ENCODE results near the gene FNBP1. TPM values are rescaled to one million over a fixed set of nuclear protein-coding genes. Genes with fewer than 3 reads are reported as not detected.

The FNBP1 gene
- total RNA-seq, 1 experiment from 2014 or later = 36.5 TPM

GRCh38 chr9:129916707-129917106 is 126.3 kb downstream of the FNBP1 start:
- Histone ChIP-seq H3K56ac (ENCODE audit: insufficient read length, low read depth, low read length) (no peak overlapping the region), H4K20me1 (ENCODE audit: control insufficient read depth, insufficient read depth, insufficient read length) (no peaks in the 10 kb centered on the region), H3K14ac (ENCODE audit: insufficient read depth, low read length) (no peak overlapping the region), H2BK20ac (ENCODE audit: low read depth, low read length, poor library complexity, severe bottlenecking) (no peak overlapping the region), H3K4ac (ENCODE audit: low read depth, low read length) (no peak overlapping the region), H3K9ac (ENCODE audit: extremely low read depth, insufficient read length, low read length) (no peak overlapping the region), H3K23me2 (ENCODE audit: insufficient read length, low read depth, low read length, poor library complexity, severe bottlenecking) (no peaks in the 10 kb centered on the region), H3K79me1 (ENCODE audit: insufficient read depth, low read depth, low read length, poor library complexity, severe bottlenecking) (no peaks in the 10 kb centered on the region), H2BK12ac (ENCODE audit: insufficient read length, low read depth, low read length) (no peak overlapping the region), H2AFZ (ENCODE audit: low read length) (no peak overlapping the region), H3K4me2 (ENCODE audit: insufficient read depth, insufficient read length, low read length) (no peak overlapping the region), H4K5ac (ENCODE audit: insufficient read length, low read depth, low read length) (no peak overlapping the region), H3K9me3 (ENCODE audit: control insufficient read depth, low read depth, low read length) (no peaks in the 10 kb centered on the region), H3K23ac (ENCODE audit: insufficient read length, low read depth, low read length) (no peak overlapping the region), H4K8ac (replicated peaks; ENCODE audit: insufficient read length, low read depth, low read length) (no peak overlapping the region), H2BK5ac (ENCODE audit: insufficient read length, low read length) (no peak overlapping the region), H3K4me1 (ENCODE audit: insufficient read depth, low read length) (no peaks in the 10 kb centered on the region), H2AK5ac (ENCODE audit: insufficient read length, low read length) (no peak overlapping the region), H3K18ac (ENCODE audit: insufficient read length, low read depth, low read length) (no peak overlapping the region), H3K79me2 (ENCODE audit: insufficient read depth, low read length) (no peaks in the 10 kb centered on the region), H2BK120ac (ENCODE audit: low read depth, low read length, poor library complexity, severe bottlenecking) (no peak overlapping the region), H4K91ac (ENCODE audit: insufficient read length, low read depth, low read length) (no peak overlapping the region), H3T11ph (ENCODE audit: low read length) (no peak overlapping the region), H3K27ac (ENCODE audit: insufficient read length, low read depth, low read length) (no peak overlapping the region), H2BK15ac (ENCODE audit: low read depth, low read length) (no peak overlapping the region), H3K27me3 (ENCODE audit: insufficient read depth, low read length) (no peaks in the 10 kb centered on the region)
- WGBS (ENCODE audit: extremely low coverage, insufficient read length, low lambda C conversion rate) = no CpG with 5 or more reads among the region's 7 CpGs
- H3K27ac Mint-ChIP-seq = no peak overlapping the region
- DNase-seq = no peak
- H3K36me3 Mint-ChIP-seq (ENCODE audit: insufficient read depth in 1 of 3, low read depth in 3 of 3) = peaks cover 0 to 2% (median 0%) of the 10 kb centered on the region in 3 experiments; a peak in 1 of 7 replicates
- no peaks in the 10 kb centered on the region for H3K27me3 Mint-ChIP-seq (ENCODE audit: low read depth)
- H3K4me1 Mint-ChIP-seq = peaks cover 0 to 3% of the 10 kb centered on the region in 2 experiments; a peak in 1 of 4 replicates
- no peak for TF ChIP-seq CTCF (conservative IDR thresholded peaks at IDR 0.05)
- no peaks in the 10 kb centered on the region for H3K9me3 Mint-ChIP-seq
- no peak overlapping the region for H3K4me3 Mint-ChIP-seq
